Parathyroid adenoma (tissue), 2 donors: ENCODE results near the gene DFFB.
"Not testable (repeated sequence)": the region's sequence is repeated elsewhere in the genome, so short reads cannot be mapped to it uniquely, and the experiment has no call there.

Experiments
- H2AFZ ChIP-seq: fragments of 300-600 bp; sonication (generic); one replicate; pipeline ENCODE4 v1.7.0; 2017; ENCODE audit warnings: antibody characterized with exemption, mild to moderate bottlenecking
- H3K27ac ChIP-seq: fragments of 300-600 bp; sonication (generic); one replicate; pipeline ENCODE4 v1.7.0; 2017
- H3K27me3 ChIP-seq: fragments of 300-600 bp; sonication (generic); one replicate; pipeline ENCODE4 v1.7.0; 2017; ENCODE audit warnings: low read length; ENCODE audit not compliant: control insufficient read depth, insufficient read depth
- H3K36me3 ChIP-seq: fragments of 300-600 bp; sonication (generic); one replicate; pipeline ENCODE4 v1.7.0; 2017; ENCODE audit warnings: low read length; ENCODE audit not compliant: control insufficient read depth, insufficient read depth
- H3K4me1 ChIP-seq: fragments of 300-600 bp; sonication (generic); one replicate; pipeline ENCODE4 v1.7.0; 2017; ENCODE audit warnings: control low read depth
- H3K4me2 ChIP-seq: fragments of 300-600 bp; sonication (generic); one replicate; pipeline ENCODE4 v1.7.0; 2017; ENCODE audit warnings: low read length
- H3K4me3 ChIP-seq: fragments of 300-600 bp; sonication (generic); one replicate; pipeline ENCODE4 v1.7.0; 2017; ENCODE audit warnings: low read depth, low read length
- H3K79me2 ChIP-seq: fragments of 300-600 bp; sonication (generic); one replicate; pipeline ENCODE4 v1.7.0; 2017; ENCODE audit warnings: control low read depth
- H3K9ac ChIP-seq: fragments of 300-600 bp; sonication (generic); one replicate; pipeline ENCODE4 v1.7.0; 2017; ENCODE audit warnings: mild to moderate bottlenecking
- H3K9me3 ChIP-seq: fragments of 300-600 bp; sonication (generic); one replicate; pipeline ENCODE4 v1.7.0; 2017; ENCODE audit warnings: low read length; ENCODE audit not compliant: control insufficient read depth
- TF ChIP-seq, protein P1 (sequence below): fragments of 300-600 bp; sonication (generic); IDR thresholded peaks from one replicate; pipeline ENCODE4 v1.7.0; 2017; ENCODE audit warnings: antibody characterized with exemption, mild to moderate bottlenecking
- donor health status: primary hyperparathyroidism.

The DFFB gene, protein sequence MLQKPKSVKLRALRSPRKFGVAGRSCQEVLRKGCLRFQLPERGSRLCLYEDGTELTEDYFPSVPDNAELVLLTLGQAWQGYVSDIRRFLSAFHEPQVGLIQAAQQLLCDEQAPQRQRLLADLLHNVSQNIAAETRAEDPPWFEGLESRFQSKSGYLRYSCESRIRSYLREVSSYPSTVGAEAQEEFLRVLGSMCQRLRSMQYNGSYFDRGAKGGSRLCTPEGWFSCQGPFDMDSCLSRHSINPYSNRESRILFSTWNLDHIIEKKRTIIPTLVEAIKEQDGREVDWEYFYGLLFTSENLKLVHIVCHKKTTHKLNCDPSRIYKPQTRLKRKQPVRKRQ

DNA sequence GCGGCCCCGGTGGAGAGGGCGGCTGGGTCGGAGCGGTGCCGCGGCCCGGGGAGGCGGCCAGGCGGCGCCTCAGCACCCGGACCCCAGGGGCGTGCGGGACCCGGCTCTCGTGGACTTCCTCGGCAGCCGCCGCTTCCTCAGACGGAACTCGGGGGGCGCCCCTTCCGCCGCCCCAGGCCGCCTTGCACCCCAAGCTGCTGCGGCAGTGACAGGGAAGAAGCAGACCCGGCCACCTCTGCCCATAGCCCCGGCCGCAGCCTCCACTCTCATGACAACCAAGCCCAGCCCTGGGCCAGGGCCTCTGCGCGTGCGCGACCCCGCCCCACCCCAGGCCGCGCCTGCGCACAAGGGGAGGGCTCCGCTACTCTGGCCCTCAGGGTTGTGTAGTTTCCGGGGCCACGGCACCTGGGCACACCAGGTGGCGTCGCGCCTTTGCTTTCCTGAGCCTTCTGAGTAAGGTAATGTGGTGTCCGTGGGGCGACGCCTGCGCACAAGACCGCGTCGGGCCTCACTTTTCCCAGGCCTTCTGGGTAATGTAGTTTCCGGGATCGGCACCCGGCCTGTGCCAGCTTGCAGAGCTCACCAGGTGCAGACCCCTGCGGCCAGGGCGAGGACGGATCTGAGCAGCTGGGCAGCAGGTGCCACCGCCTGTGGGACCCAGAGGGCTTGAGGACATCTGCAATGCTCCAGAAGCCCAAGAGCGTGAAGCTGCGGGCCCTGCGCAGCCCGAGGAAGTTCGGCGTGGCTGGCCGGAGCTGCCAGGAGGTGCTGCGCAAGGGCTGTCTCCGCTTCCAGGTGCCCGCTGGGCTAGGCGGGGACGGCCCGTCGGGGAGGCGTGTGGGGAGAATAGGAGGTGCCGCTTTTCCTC, at the start of gene DFFB, which contains the start of gene CEP104:
Gene DFFB (plus strand): TSS at position 554 of the 868 bp plus-strand sequence. CDS start 128 bp downstream, at position 682.
Gene CEP104 (minus strand): TSS at position 289 of the 868 bp plus-strand sequence. CDS start 4,804 bp downstream, outside the sequence.
- Histone ChIP-seq H3K4me2 (peak within 1 kb of the TSS; percentile 86), H3K9ac (no peak within 1 kb of the TSS), H3K27ac (peak within 1 kb of the TSS; percentile 75), H3K4me1 (peaks cover 5% of the 10 kb centered on the region), H3K27me3 (no peaks in the 10 kb centered on the region), H2AFZ (peak within 1 kb of the TSS; percentile 95), H3K79me2 (peaks cover 9% of the 10 kb centered on the region), H3K9me3 (no peaks in the 10 kb centered on the region), H3K36me3 (no peaks in the 10 kb centered on the region), H3K4me3 (peak within 1 kb of the TSS; percentile 77)
- TF ChIP-seq, protein P1, sequence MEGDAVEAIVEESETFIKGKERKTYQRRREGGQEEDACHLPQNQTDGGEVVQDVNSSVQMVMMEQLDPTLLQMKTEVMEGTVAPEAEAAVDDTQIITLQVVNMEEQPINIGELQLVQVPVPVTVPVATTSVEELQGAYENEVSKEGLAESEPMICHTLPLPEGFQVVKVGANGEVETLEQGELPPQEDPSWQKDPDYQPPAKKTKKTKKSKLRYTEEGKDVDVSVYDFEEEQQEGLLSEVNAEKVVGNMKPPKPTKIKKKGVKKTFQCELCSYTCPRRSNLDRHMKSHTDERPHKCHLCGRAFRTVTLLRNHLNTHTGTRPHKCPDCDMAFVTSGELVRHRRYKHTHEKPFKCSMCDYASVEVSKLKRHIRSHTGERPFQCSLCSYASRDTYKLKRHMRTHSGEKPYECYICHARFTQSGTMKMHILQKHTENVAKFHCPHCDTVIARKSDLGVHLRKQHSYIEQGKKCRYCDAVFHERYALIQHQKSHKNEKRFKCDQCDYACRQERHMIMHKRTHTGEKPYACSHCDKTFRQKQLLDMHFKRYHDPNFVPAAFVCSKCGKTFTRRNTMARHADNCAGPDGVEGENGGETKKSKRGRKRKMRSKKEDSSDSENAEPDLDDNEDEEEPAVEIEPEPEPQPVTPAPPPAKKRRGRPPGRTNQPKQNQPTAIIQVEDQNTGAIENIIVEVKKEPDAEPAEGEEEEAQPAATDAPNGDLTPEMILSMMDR = peak; percentile 38

DNA sequence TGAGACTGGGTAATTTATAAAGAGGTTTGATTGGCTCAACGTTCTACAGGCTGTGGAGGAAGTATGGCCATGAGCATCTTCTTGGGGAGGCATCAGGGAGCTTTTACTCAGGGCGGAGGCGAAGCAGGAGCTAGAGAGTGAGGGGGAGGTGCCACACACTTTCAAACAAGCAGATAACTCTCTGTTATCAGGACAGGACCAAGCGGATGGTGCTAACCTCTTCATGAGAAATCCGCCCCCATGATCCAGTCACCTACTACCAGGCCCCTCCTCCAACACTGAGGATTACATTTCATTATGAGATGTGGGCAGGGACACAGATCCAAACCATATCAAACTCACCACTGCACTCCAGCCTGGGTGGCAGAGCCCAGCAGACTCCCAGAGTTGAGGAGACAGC, 49.5 kb upstream of the DFFB start:
- no peak overlapping the region for H3K4me2 ChIP-seq
- no peaks in the 10 kb centered on the region for H3K4me1 ChIP-seq
- H3K9ac ChIP-seq = no peak overlapping the region
- H3K27ac ChIP-seq = no peak overlapping the region
- no peaks in the 10 kb centered on the region for H3K9me3 ChIP-seq
- H3K36me3 ChIP-seq = no peaks in the 10 kb centered on the region
- TF ChIP-seq, protein P1 = no peak
- no peaks in the 10 kb centered on the region for H3K79me2 ChIP-seq
- no peaks in the 10 kb centered on the region for H3K27me3 ChIP-seq
- no peak overlapping the region for H2AFZ ChIP-seq
- H3K4me3 ChIP-seq = no peak overlapping the region

DNA sequence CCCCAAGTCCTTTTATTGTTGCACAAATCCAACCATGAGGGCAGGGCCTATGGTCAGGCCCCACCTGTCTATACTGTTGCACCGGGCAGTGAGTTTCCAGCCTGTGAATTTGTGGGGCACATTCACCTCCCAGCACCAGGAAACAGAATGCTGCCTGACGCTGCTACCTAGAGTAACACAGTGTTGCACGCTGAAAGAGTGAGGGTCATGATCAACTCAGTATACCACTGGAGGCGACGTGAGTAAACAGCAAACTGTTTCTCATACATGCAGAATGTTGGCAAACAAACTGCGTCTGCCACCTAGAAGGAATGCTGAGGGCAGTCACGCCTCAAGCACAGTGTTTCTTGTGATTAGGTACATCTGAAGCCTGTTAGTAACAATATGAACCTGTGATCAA, 47.6 kb upstream of the DFFB start:
- no peak overlapping the region for H3K4me2 ChIP-seq
- no peaks in the 10 kb centered on the region for H3K36me3 ChIP-seq
- H3K9ac ChIP-seq = no peak overlapping the region
- H3K4me3 ChIP-seq = no peak overlapping the region
- H3K79me2 ChIP-seq = no peaks in the 10 kb centered on the region
- no peaks in the 10 kb centered on the region for H3K27me3 ChIP-seq
- no peak overlapping the region for H2AFZ ChIP-seq
- no peaks in the 10 kb centered on the region for H3K9me3 ChIP-seq
- TF ChIP-seq, protein P1 = no peak
- no peaks in the 10 kb centered on the region for H3K4me1 ChIP-seq
- H3K27ac ChIP-seq = no peak overlapping the region

DNA sequence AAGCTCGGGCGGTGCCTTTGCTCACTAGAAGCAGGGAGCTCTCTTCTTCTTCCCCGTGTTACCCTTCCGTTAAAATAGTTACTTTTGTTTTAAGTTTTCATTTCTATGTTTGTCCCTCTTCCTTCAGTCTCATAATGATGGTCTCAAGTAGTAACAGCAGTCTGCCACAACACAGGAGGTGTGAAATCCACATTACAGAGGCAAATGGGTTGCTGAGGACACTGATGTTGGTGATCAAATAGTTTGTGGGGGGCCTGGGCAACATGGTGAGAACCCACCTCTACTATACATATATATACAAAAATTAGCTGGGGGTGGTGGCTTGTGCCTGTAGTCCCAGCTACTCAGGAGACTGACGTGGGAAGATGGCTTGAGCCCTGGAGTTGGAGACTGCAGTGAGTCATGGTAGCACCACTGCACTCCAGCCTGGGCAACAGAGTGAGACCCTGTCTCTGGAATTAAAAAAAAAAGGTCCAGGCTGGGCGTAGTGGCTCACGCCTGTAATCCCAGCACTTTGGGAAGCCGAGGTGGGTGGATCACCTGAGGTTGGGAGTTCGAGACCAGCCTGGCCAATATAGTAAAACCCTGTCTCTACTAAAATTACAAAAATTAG, 47.0 kb upstream of the DFFB start:
- not testable (repeated sequence) for H2AFZ ChIP-seq, H3K9me3 ChIP-seq, H3K27ac ChIP-seq, H3K36me3 ChIP-seq, H3K4me2 ChIP-seq, H3K79me2 ChIP-seq, H3K4me3 ChIP-seq, H3K4me1 ChIP-seq, H3K27me3 ChIP-seq, H3K9ac ChIP-seq

DNA sequence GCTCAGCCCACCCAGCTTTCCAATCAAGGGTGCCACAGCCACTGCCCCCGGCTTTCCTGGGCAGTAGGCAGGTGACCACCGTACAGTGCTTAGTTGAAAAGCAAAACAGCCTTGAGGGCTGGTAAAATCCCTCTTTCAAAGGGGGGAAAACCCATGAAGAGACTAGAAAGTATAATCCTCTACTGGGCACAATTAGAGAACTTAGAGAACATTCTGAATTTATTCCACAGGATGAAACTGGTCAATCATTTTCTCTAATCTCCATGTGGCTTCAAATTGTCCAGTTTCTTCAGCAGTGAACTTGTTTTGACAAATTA, 45.7 kb upstream of the DFFB start:
- H2AFZ ChIP-seq = no peak overlapping the region
- no peak overlapping the region for H3K9ac ChIP-seq
- no peaks in the 10 kb centered on the region for H3K36me3 ChIP-seq
- H3K27me3 ChIP-seq = no peaks in the 10 kb centered on the region
- TF ChIP-seq, protein P1 = no peak
- H3K79me2 ChIP-seq = no peaks in the 10 kb centered on the region
- H3K4me2 ChIP-seq = no peak overlapping the region
- H3K4me3 ChIP-seq = no peak overlapping the region
- H3K9me3 ChIP-seq = no peaks in the 10 kb centered on the region
- H3K4me1 ChIP-seq = no peaks in the 10 kb centered on the region
- no peak overlapping the region for H3K27ac ChIP-seq
